Keratinocyte (primary cell): Measurements from ENCODE around the gene TLCD3B.

Experiments
- CTCF ChIP-seq, 3 experiments: IDR thresholded peaks in 1 of 3; conservative IDR thresholded peaks in 1 of 3; optimal IDR thresholded peaks in 1 of 3; 2 replicates in 2 of 3; 3 replicates in 1 of 3; pipeline versions ENCODE3 to v1.5.1; 2011; ENCODE audit warnings: low read length in 3 of 3, mild to moderate bottlenecking in 3 of 3, moderate library complexity in 2 of 3, control low read depth in 1 of 3, inconsistent platforms in 1 of 3; ENCODE audit not compliant: insufficient read depth in 2 of 3; ENCODE audit errors: extremely low read depth in 1 of 3
- EZH2 ChIP-seq: IDR thresholded peaks from one replicate; pipeline ENCODE4 v1.6.1; 2012; ENCODE audit warnings: inconsistent platforms, mild to moderate bottlenecking, low read length, moderate library complexity

- TF ChIP-seq CTCF (optimal IDR thresholded peaks at IDR 0.05 in 1 of 3, IDR thresholded peaks at IDR 0.05 in 1 of 3, conservative IDR thresholded peaks at IDR 0.05 in 1 of 3; ENCODE audit: extremely low read depth in 1 of 3, insufficient read depth in 2 of 3, low read length in 3 of 3) (no peak), EZH2 (no peak)
These were observed 26.2 kb downstream of the TLCD3B start for GRCh38 chr16:30004811-30005242.
